Fibroblast of lung (primary cell): Measurements from ENCODE around the gene ULBP1. TPM values are rescaled to one million over a fixed set of nuclear protein-coding genes. Genes with fewer than 3 reads are reported as not detected.

Experiments used
- DNase-seq, 2 donors: peaks; one replicate each; pipeline versions ENCODE4 v3.0.0 to v3.0.0-alpha.2; 2010; ENCODE audit warnings: low read depth in 2 of 2
- H2AFZ ChIP-seq: 2 replicates; pipeline ENCODE4 v1.5.1; 2012; ENCODE audit warnings: low read length, control low read depth, inconsistent platforms
- H3K27ac ChIP-seq: 2 replicates; pipeline ENCODE4 v1.5.1; 2011; ENCODE audit warnings: low read length, control low read depth; ENCODE audit not compliant: insufficient read depth
- H3K27me3 ChIP-seq: 2 replicates; pipeline ENCODE4 v1.5.1; 2011; ENCODE audit warnings: mild to moderate bottlenecking, low read length; ENCODE audit not compliant: control insufficient read depth, insufficient read depth
- H3K36me3 ChIP-seq: 2 replicates; pipeline ENCODE4 v1.5.1; 2011; ENCODE audit warnings: low read length; ENCODE audit not compliant: control insufficient read depth, insufficient read depth
- H3K4me1 ChIP-seq: 2 replicates; pipeline ENCODE4 v1.5.1; 2011; ENCODE audit warnings: low read length; ENCODE audit not compliant: control insufficient read depth, insufficient read depth; ENCODE audit errors: extremely low read depth
- H3K4me2 ChIP-seq: 2 replicates; pipeline ENCODE4 v1.5.1; 2011; ENCODE audit warnings: low read length, control low read depth; ENCODE audit not compliant: insufficient read depth; ENCODE audit errors: extremely low read depth
- H3K4me3 ChIP-seq, 4 experiments: fragments of 200-600 bp in 1 of 4; sonication (generic) in 1 of 4; replicated peaks in 1 of 4; 2 replicates each; pipeline ENCODE4 v1.5.1; 2011 to 2016; ENCODE audit warnings: low read length in 4 of 4, low read depth in 3 of 4, mild to moderate bottlenecking in 3 of 4, control low read depth in 2 of 4, inconsistent platforms in 1 of 4, mixed read lengths in 1 of 4; ENCODE audit not compliant: insufficient read depth in 1 of 4; ENCODE audit errors: control extremely low read depth in 1 of 4
- H3K79me2 ChIP-seq: 2 replicates; pipeline ENCODE4 v1.5.1; 2012; ENCODE audit warnings: mild to moderate bottlenecking, low read length, inconsistent platforms; ENCODE audit not compliant: control insufficient read depth, insufficient read depth
- H3K9ac ChIP-seq: 2 replicates; pipeline ENCODE4 v1.5.1; 2011; ENCODE audit warnings: mild to moderate bottlenecking, low read length, control low read depth; ENCODE audit not compliant: insufficient read depth
- H3K9me3 ChIP-seq: 2 replicates; pipeline ENCODE4 v1.5.1; 2012; ENCODE audit warnings: low read depth, low read length; ENCODE audit not compliant: control insufficient read depth, insufficient read depth
- H4K20me1 ChIP-seq: 2 replicates; pipeline ENCODE4 v1.5.1; 2011; ENCODE audit warnings: low read length; ENCODE audit not compliant: control insufficient read depth, insufficient read depth; ENCODE audit errors: extremely low read depth
- CTCF ChIP-seq, 2 donors: IDR thresholded peaks in 1 of 2; conservative IDR thresholded peaks in 1 of 2; 1 replicate in 1 of 2; 2 replicates in 1 of 2; pipeline ENCODE4 v1.5.1; 2011 to 2012; ENCODE audit warnings: low read length in 2 of 2, control low read depth in 1 of 2, inconsistent platforms in 1 of 2, low read depth in 1 of 2, mild to moderate bottlenecking in 1 of 2
- EZH2 ChIP-seq: IDR thresholded peaks from 2 replicates; pipeline ENCODE4 v1.5.1; 2012; ENCODE audit warnings: low read length, control low read depth, mild to moderate bottlenecking; ENCODE audit errors: missing control alignments
- polyA plus RNA-seq, 2 donors: library from polyadenylated mRNA; depleted of rRNA in 1 of 2; stranded (reverse) in 1 of 2; unstranded in 1 of 2; fragments of >200 nt; gene quantifications; 2 replicates each; pipeline ENCODE4 v1.2.1, GENCODE V29; 2011 to 2012; ENCODE audit warnings: missing spikeins in 1 of 2
- total RNA-seq: library from RNA; depleted of rRNA; stranded (reverse); fragments of >200 nt; gene quantifications from 2 replicates; pipeline ENCODE4 v1.2.1, GENCODE V29; 2014

The ULBP1 gene
- total and polyA plus RNA-seq, 2 donors (not counting 1 experiment from before 2014, with no cell fraction given), result 0.83 to 1.1 TPM

GRCh38 chr6:149933461-149933860 is 30.3 kb upstream of the ULBP1 start:
- Histone ChIP-seq H3K27ac (no peak overlapping the region), H2AFZ (no peak overlapping the region), H3K9ac (no peak overlapping the region), H3K79me2 (no peaks in the 10 kb centered on the region), H3K4me1 (peaks cover 4% of the 10 kb centered on the region), H3K27me3 (peaks cover 33% of the 10 kb centered on the region), H3K4me3 (no peak overlapping the region), H3K36me3 (no peaks in the 10 kb centered on the region), H3K9me3 (no peaks in the 10 kb centered on the region), H4K20me1 (no peaks in the 10 kb centered on the region), H3K4me2 (no peak overlapping the region)
- no peak for DNase-seq
- no peak for TF ChIP-seq EZH2
- TF ChIP-seq CTCF (conservative IDR thresholded peaks at IDR 0.05 in 1 of 2, IDR thresholded peaks at IDR 0.05 in 1 of 2; ENCODE audit: low read depth in 1 of 2, low read length in 2 of 2), result no peak

- Histone ChIP-seq H3K4me1 (peaks cover 7% of the 10 kb centered on the region), H3K27me3 (peaks cover 33% of the 10 kb centered on the region), H3K27ac (no peak overlapping the region), H3K4me2 (no peak overlapping the region), H2AFZ (no peak overlapping the region), H4K20me1 (no peaks in the 10 kb centered on the region), H3K79me2 (no peaks in the 10 kb centered on the region), H3K4me3 (no peak overlapping the region), H3K9ac (no peak overlapping the region), H3K9me3 (no peaks in the 10 kb centered on the region), H3K36me3 (no peaks in the 10 kb centered on the region)
- TF ChIP-seq EZH2 (peak; percentile 63), CTCF (conservative IDR thresholded peaks at IDR 0.05 in 1 of 2, IDR thresholded peaks at IDR 0.05 in 1 of 2; ENCODE audit: low read depth in 1 of 2, low read length in 2 of 2) (peak; percentile 64 to 76)
- peak; percentile 58 to 82 for DNase-seq
These were observed 29.2 kb upstream of the ULBP1 start for GRCh38 chr6:149934249-149935156.

GRCh38 chr6:149935246-149935645 is 28.5 kb upstream of the ULBP1 start:
- Histone ChIP-seq H3K36me3 (no peaks in the 10 kb centered on the region), H3K27ac (no peak overlapping the region), H4K20me1 (no peaks in the 10 kb centered on the region), H3K9ac (no peak overlapping the region), H3K79me2 (no peaks in the 10 kb centered on the region), H3K4me1 (peaks cover 7% of the 10 kb centered on the region), H3K27me3 (peaks cover 34% of the 10 kb centered on the region), H3K4me3 (no peak overlapping the region), H3K9me3 (no peaks in the 10 kb centered on the region), H2AFZ (no peak overlapping the region), H3K4me2 (no peak overlapping the region)
- peak in 1 of 2 donors; percentile 6 for DNase-seq
- TF ChIP-seq CTCF (conservative IDR thresholded peaks at IDR 0.05 in 1 of 2, IDR thresholded peaks at IDR 0.05 in 1 of 2; ENCODE audit: low read depth in 1 of 2, low read length in 2 of 2) (no peak), EZH2 (no peak)
